ENCODE measurements around the gene MAGEA12. TPM values are rescaled to one million over a fixed set of nuclear protein-coding genes. Genes with fewer than 3 reads are reported as not detected.
"Not testable (repeated sequence)": the region's sequence is repeated elsewhere in the genome, so short reads cannot be mapped to it uniquely, and the experiment has no call there.

Gene MAGEA12
- not detected in 2 replicates for total RNA-seq

- TF ChIP-seq CTCF (IDR thresholded peaks at IDR 0.05; ENCODE audit: insufficient read depth, low read depth, low read length), result no peak
- H3K4me3 ChIP-seq (ENCODE audit: low read depth, low read length), result no peak within 1 kb of the TSS
- DNase-seq (ENCODE audit: low read depth), result no peak
These were observed at the start of gene MAGEA12, which contains the start of gene CSAG1 for GRCh38 chrX:152733261-152733975. Gene MAGEA12, plus strand, starts transcription at chrX:152733757. Its CDS starts 2,405 bp downstream, at chrX:152736162. Gene CSAG1, minus strand, starts transcription at chrX:152733721. Its CDS starts 1,261 bp downstream, at chrX:152732460.

- not testable (repeated sequence) for DNase-seq (ENCODE audit: low read depth); H3K4me3 ChIP-seq (ENCODE audit: low read depth, low read length)
These were observed 35.3 kb upstream of the MAGEA12 start, which contains the start of gene MAGEA3 for GRCh38 chrX:152697952-152698931. Gene MAGEA3, plus strand, starts transcription at chrX:152698794. Its CDS starts 2,039 bp downstream, at chrX:152700833.

- not testable (repeated sequence) for H3K4me3 ChIP-seq (ENCODE audit: low read depth, low read length); DNase-seq (ENCODE audit: low read depth)
These were observed 33.2 kb upstream of the MAGEA12 start for GRCh38 chrX:152700390-152700789.

GRCh38 chrX:152706500-152706899, 27.1 kb upstream of the MAGEA12 start:
- not testable (repeated sequence) for H3K4me3 ChIP-seq (ENCODE audit: low read depth, low read length); DNase-seq (ENCODE audit: low read depth)

- DNase-seq (ENCODE audit: low read depth); H3K4me3 ChIP-seq (ENCODE audit: low read depth, low read length): not testable (repeated sequence)
These were observed 24.4 kb upstream of the MAGEA12 start, which contains the start of gene CSAG2 for GRCh38 chrX:152709173-152709572. Gene CSAG2, minus strand, starts transcription at chrX:152709273. Its CDS starts 161 bp downstream, at chrX:152709112.

- not testable (repeated sequence) for H3K4me3 ChIP-seq (ENCODE audit: low read depth, low read length); DNase-seq (ENCODE audit: low read depth)
These were observed 20.4 kb upstream of the MAGEA12 start for GRCh38 chrX:152713195-152713594.

GRCh38 chrX:152713815-152714787, 19.5 kb upstream of the MAGEA12 start, which contains the start of gene MAGEA2B:
Gene MAGEA2B, plus strand, starts transcription at chrX:152714628. Its CDS starts 2,479 bp downstream, at chrX:152717107.
- not testable (repeated sequence) for H3K4me3 ChIP-seq (ENCODE audit: low read depth, low read length); DNase-seq (ENCODE audit: low read depth)

- no peak for TF ChIP-seq CTCF (IDR thresholded peaks at IDR 0.05; ENCODE audit: insufficient read depth, low read depth, low read length)
- no peak for DNase-seq (ENCODE audit: low read depth)
- no peak overlapping the region for H3K4me3 ChIP-seq (ENCODE audit: low read depth, low read length)
These were observed 8.1 kb upstream of the MAGEA12 start for GRCh38 chrX:152725409-152725808.

GRCh38 chrX:152734143-152734858, 744 bp downstream of the MAGEA12 start:
- DNase-seq (ENCODE audit: low read depth); H3K4me3 ChIP-seq (ENCODE audit: low read depth, low read length): not testable (repeated sequence)
